GM23338 (cell line): ENCODE measurements around the gene TAOK3. TPM values are rescaled to one million over a fixed set of nuclear protein-coding genes. Genes with fewer than 3 reads are reported as not detected.

Source experiments
- ATAC-seq: fragments of 200-7000 bp; cut with Tn5 transposase; 3 replicates; pipeline ENCODE4 v1.9.1; 2020
- DNase-seq: peaks from one replicate; pipeline ENCODE4 v3.0.0-alpha.2; 2015; ENCODE audit warnings: low spot score
- H2AFZ ChIP-seq: fragments of 200-600 bp; sonication (generic); 2 replicates; pipeline ENCODE4 v1.8.0; 2016; ENCODE audit warnings: antibody characterized with exemption, mild to moderate bottlenecking, moderate library complexity
- H3F3A ChIP-seq: fragments of 200-600 bp; sonication (generic); replicated peaks from 2 replicates; pipeline ENCODE4 v1.8.0; 2017; ENCODE audit warnings: antibody characterized with exemption, mixed run types, low read depth
- H3K27ac ChIP-seq: fragments of 200-600 bp; sonication (generic); 2 replicates; pipeline ENCODE4 v1.6.1; 2016; ENCODE audit warnings: low read depth
- H3K27me3 ChIP-seq: fragments of 200-600 bp; sonication (generic); 2 replicates; pipeline ENCODE4 v1.8.0; 2016; ENCODE audit warnings: mild to moderate bottlenecking, mixed run types, moderate library complexity; ENCODE audit not compliant: insufficient read depth
- H3K36me3 ChIP-seq: fragments of 200-600 bp; sonication (generic); 2 replicates; pipeline ENCODE4 v1.8.0; 2016; ENCODE audit warnings: mild to moderate bottlenecking; ENCODE audit not compliant: insufficient read depth
- H3K4me1 ChIP-seq: fragments of 200-600 bp; sonication (generic); 2 replicates; pipeline ENCODE4 v1.8.0; 2016; ENCODE audit warnings: mild to moderate bottlenecking, moderate library complexity; ENCODE audit not compliant: insufficient read depth
- H3K4me2 ChIP-seq: fragments of 200-600 bp; sonication (generic); 2 replicates; pipeline ENCODE4 v1.7.1; 2017; ENCODE audit warnings: mixed run types
- H3K4me3 ChIP-seq: fragments of 200-600 bp; sonication (generic); 2 replicates; pipeline ENCODE4 v1.6.1; 2016; ENCODE audit warnings: mixed run types
- H3K79me2 ChIP-seq: fragments of 200-600 bp; sonication (generic); replicated peaks from 2 replicates; pipeline ENCODE4 v1.8.0; 2017; ENCODE audit warnings: mild to moderate bottlenecking; ENCODE audit not compliant: insufficient read depth
- H3K9me2 ChIP-seq: fragments of 200-600 bp; sonication (generic); 2 replicates; pipeline ENCODE4 v1.8.0; 2017; ENCODE audit not compliant: insufficient read depth
- H4K20me1 ChIP-seq: fragments of 200-600 bp; sonication (generic); replicated peaks from 2 replicates; pipeline ENCODE4 v1.8.0; 2017; ENCODE audit warnings: mild to moderate bottlenecking; ENCODE audit not compliant: insufficient read depth
- H3K27ac Mint-ChIP-seq: 2 replicates; pipeline ENCODE4 v1.8.0; 2020; ENCODE audit warnings: inconsistent platforms, mild to moderate bottlenecking, moderate library complexity, mixed read lengths
- H3K27me3 Mint-ChIP-seq: 3 replicates; pipeline ENCODE4 v1.8.0; 2022; ENCODE audit warnings: low read depth, mild to moderate bottlenecking, moderate library complexity, mixed read lengths, inconsistent platforms; ENCODE audit not compliant: insufficient read depth, poor library complexity
- H3K36me3 Mint-ChIP-seq: 3 replicates; pipeline ENCODE4 v1.8.0; 2021; ENCODE audit warnings: low read depth, mild to moderate bottlenecking, inconsistent platforms, moderate library complexity, mixed read lengths
- H3K4me1 Mint-ChIP-seq: 3 replicates; pipeline ENCODE4 v1.8.0; 2020; ENCODE audit warnings: mild to moderate bottlenecking, inconsistent platforms, mixed read lengths
- H3K4me3 Mint-ChIP-seq: 3 replicates; pipeline ENCODE4 v1.8.0; 2021; ENCODE audit warnings: moderate library complexity, mild to moderate bottlenecking, inconsistent platforms, mixed read lengths
- H3K9me3 Mint-ChIP-seq: 3 replicates; pipeline ENCODE4 v1.8.0; 2020; ENCODE audit warnings: moderate library complexity, mild to moderate bottlenecking, inconsistent platforms, mixed read lengths
- CREB1 ChIP-seq: fragments of 250-450 bp; sonication (Bioruptor Pico); IDR thresholded peaks from 2 replicates; pipeline ENCODE4 v1.5.0; 2020; ENCODE audit warnings: low read depth, mild to moderate bottlenecking, moderate library complexity
- CTCF ChIP-seq, 2 experiments: fragments of 200-600 bp in 1 of 2; sonication (generic) in 1 of 2; conservative IDR thresholded peaks; 2 replicates each; pipeline versions ENCODE4 v1.5.1 to v1.6.1; 2016 to 2017; ENCODE audit warnings: antibody characterized with exemption in 2 of 2, low read depth in 2 of 2, mild to moderate bottlenecking in 2 of 2, moderate library complexity in 1 of 2
- ETS1 ChIP-seq: IDR thresholded peaks from 2 replicates; pipeline ENCODE4 v1.6.1; 2016; ENCODE audit warnings: antibody characterized with exemption
- EZH2 ChIP-seq: fragments of 200-600 bp; sonication (generic); IDR thresholded peaks from one replicate; pipeline ENCODE4 v1.8.0; 2017; ENCODE audit warnings: antibody characterized with exemption, mild to moderate bottlenecking, low read depth; ENCODE audit not compliant: unreplicated experiment
- EZH2phosphoT487 ChIP-seq: fragments of 200-600 bp; sonication (generic); IDR thresholded peaks from one replicate; pipeline ENCODE4 v1.8.1; 2018; ENCODE audit warnings: antibody characterized with exemption; ENCODE audit not compliant: unreplicated experiment
- JUNB ChIP-seq: IDR thresholded peaks from one replicate; pipeline ENCODE4 v1.6.1; 2016; ENCODE audit warnings: antibody characterized with exemption; ENCODE audit not compliant: unreplicated experiment
- NANOG ChIP-seq: IDR thresholded peaks from 2 replicates; pipeline ENCODE4 v1.6.1; 2016; ENCODE audit warnings: antibody characterized with exemption, borderline replicate concordance
- POLR2AphosphoS5 ChIP-seq: IDR thresholded peaks from 2 replicates; pipeline ENCODE4 v1.6.1; 2016; ENCODE audit warnings: antibody characterized with exemption, low read depth
- REST ChIP-seq: IDR thresholded peaks from one replicate; pipeline ENCODE4 v1.6.1; 2018; ENCODE audit warnings: antibody characterized with exemption; ENCODE audit not compliant: unreplicated experiment
- STAT1 ChIP-seq: IDR thresholded peaks from one replicate; pipeline ENCODE4 v1.6.1; 2016; ENCODE audit warnings: antibody characterized with exemption; ENCODE audit not compliant: unreplicated experiment
- ZNF114 ChIP-seq: fragments of 250-450 bp; sonication (Bioruptor Pico); IDR thresholded peaks from 2 replicates; pipeline ENCODE4 v1.5.0; 2020; ENCODE audit warnings: mild to moderate bottlenecking, moderate library complexity
- ZNF331 ChIP-seq: fragments of 250-450 bp; sonication (Bioruptor Pico); IDR thresholded peaks from 2 replicates; pipeline ENCODE4 v1.5.0; 2020; ENCODE audit warnings: low read depth, mild to moderate bottlenecking, moderate library complexity
- ZNF462 ChIP-seq: fragments of 250-450 bp; sonication (Bioruptor Pico); IDR thresholded peaks from 2 replicates; pipeline ENCODE4 v1.5.0; 2020; ENCODE audit warnings: mild to moderate bottlenecking, moderate library complexity
- polyA plus RNA-seq: library from polyadenylated mRNA; unstranded; fragments of >200 nt; fragmentation: Nextera tagmentation; extraction: Ambion mirVana; gene quantifications from 2 replicates; pipeline ENCODE4 v1.2.1, GENCODE V29; 2016
- total RNA-seq: library from RNA; depleted of rRNA; stranded (reverse); fragments of >200 nt; shearing (Covaris generic); gene quantifications from 2 replicates; pipeline ENCODE4 v1.2.3, GENCODE V29; 2014

Gene TAOK3
- total and polyA plus RNA-seq, 2 experiments from 2014 or later = 7.6 to 20.4 TPM

- H3K4me1 Mint-ChIP-seq = peaks cover 9% of the 10 kb centered on the region
- H3K27me3 Mint-ChIP-seq = no peaks in the 10 kb centered on the region
- no peak overlapping the region for H2AFZ ChIP-seq
- H3K4me1 ChIP-seq = peaks cover 13% of the 10 kb centered on the region; the same call in 1 of the 2 replicates
- no peak overlapping the region for H3K27ac ChIP-seq
- no peaks in the 10 kb centered on the region for H4K20me1 ChIP-seq
- H3K9me2 ChIP-seq = no peaks in the 10 kb centered on the region
- no peak overlapping the region for H3K4me3 Mint-ChIP-seq
- H3K9me3 Mint-ChIP-seq = peaks cover 3% of the 10 kb centered on the region; the same call in 2 of the 3 replicates
- DNase-seq = no peak
- H3K27me3 ChIP-seq = no peaks in the 10 kb centered on the region
- H3K36me3 Mint-ChIP-seq = peaks cover 3% of the 10 kb centered on the region; the same call in 2 of the 3 replicates
- H3K4me2 ChIP-seq = no peak overlapping the region
- no peaks in the 10 kb centered on the region for H3K79me2 ChIP-seq
- H3F3A ChIP-seq = no peaks in the 10 kb centered on the region
- ATAC-seq = no peak
- no peaks in the 10 kb centered on the region for H3K36me3 ChIP-seq
- H3K27ac Mint-ChIP-seq = 0 out of 2 replicates have a peak overlapping the region, but pooled peaks have one; percentile 3
- TF ChIP-seq CREB1 (no peak), ETS1 (no peak), JUNB (no peak), ZNF114 (CRISPR knock-in tag) (no peak), ZNF462 (CRISPR knock-in tag) (no peak), ZNF331 (CRISPR knock-in tag) (no peak), EZH2 (no peak), REST (no peak), STAT1 (no peak), CTCF (conservative IDR thresholded peaks at IDR 0.05; ENCODE audit: low read depth in 2 of 2) (no peak), POLR2AphosphoS5 (no peak), NANOG (no peak), EZH2phosphoT487 (no peak)
- no peak overlapping the region for H3K4me3 ChIP-seq
These were observed 13.2 kb downstream of the TAOK3 start for GRCh38 chr12:118359541-118359915.
